NCI-H1092 treated with DMSO at 0.1 percent for 48 hours (cell line): ENCODE measurements around the gene TAF1A.

Experiments
- DNase-seq: peaks from one replicate; lab custom pipeline; 2025; lab: John Stamatoyannopoulos, UW

The TAF1A gene

GRCh38 chr1:222535455-222535854, 54.3 kb downstream of the TAF1A start:
- DNase-seq: no peak

- DNase-seq: no peak
Observed at GRCh38 chr1:222530852-222531251, 58.9 kb downstream of the TAF1A start.

DNA sequence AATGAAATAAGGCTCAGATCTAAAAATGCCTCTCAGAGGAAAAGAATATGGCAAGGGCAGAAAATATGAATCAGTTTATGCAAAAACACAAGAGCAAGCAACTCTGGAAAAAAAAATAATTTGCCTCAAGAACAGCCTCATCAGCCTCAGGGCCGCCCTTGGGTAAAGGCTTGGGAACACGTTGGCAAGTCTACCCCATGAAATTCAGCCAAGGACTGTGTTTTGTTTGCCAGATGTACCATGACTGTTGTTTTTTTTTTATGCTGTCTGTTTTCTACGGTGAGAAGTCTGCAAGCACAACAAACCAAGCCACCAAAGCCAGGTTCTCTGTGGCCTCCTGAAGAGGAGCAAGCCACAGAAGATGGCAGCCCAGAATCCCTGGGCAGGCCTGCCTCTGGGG, 59.8 kb downstream of the TAF1A start:
- no peak for DNase-seq

GRCh38 chr1:222529181-222529580, 60.6 kb downstream of the TAF1A start:
- DNase-seq: no peak

- DNase-seq: no peak
Observed at GRCh38 chr1:222525951-222526350, 63.8 kb downstream of the TAF1A start.

DNA sequence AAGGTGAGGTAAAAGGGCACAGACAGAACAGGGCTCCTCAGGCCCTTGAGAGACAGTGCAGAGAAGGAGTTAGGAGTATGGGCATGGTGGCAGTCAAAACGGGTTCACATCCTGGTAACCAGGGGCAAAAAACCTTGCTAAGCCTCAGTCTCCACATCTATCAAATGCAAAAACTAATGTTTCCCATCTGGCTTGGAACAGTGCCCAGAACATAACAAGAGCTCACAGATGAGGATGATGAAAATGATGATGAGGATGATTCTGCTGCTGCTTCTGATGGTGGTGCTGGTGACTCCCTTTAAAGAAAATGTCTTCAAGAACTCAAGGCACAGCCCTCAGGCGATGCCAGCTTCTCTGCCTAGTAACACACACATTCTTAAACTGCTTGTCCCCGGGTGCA, 65.9 kb downstream of the TAF1A start:
- no peak for DNase-seq

- no peak for DNase-seq
Observed at GRCh38 chr1:222522105-222522915, 67.4 kb downstream of the TAF1A start.

GRCh38 chr1:222521299-222522104, 68.2 kb downstream of the TAF1A start:
- no peak for DNase-seq
